ENCODE results near the gene SDR9C7. TPM values are rescaled to one million over a fixed set of nuclear protein-coding genes. Genes with fewer than 3 reads are reported as not detected.

The SDR9C7 gene
- total and polyA plus RNA-seq, 2 of the 8 experiments (the other 6 are each of a cell fraction or from before 2014, with no cell fraction given), result 0.11 TPM; not detected in 1

GRCh38 chr12:56914256-56914655 is 20.0 kb downstream of the SDR9C7 start:
- H3K27me3 ChIP-seq (replicated peaks in 1 of 4; ENCODE audit: control insufficient read depth in 3 of 4, extremely low read depth in 1 of 4, insufficient read depth in 3 of 4, low read length in 3 of 4), result no peaks in the 10 kb centered on the region
- H2BK120ac ChIP-seq (replicated peaks; ENCODE audit: low read depth, low read length), result no peak overlapping the region
- DNase-seq (ENCODE audit: low read depth in 1 of 2, low spot score in 2 of 2) (no peak), FAIRE-seq (no peak)
- H3K4me2 ChIP-seq (ENCODE audit: insufficient read depth in 1 of 2, low read depth in 2 of 2, low read length in 2 of 2), result no peak overlapping the region
- peaks cover 0 to 3% (median 0%) of the 10 kb centered on the region in 4 experiments; a peak in 1 of 8 replicates for H3K36me3 ChIP-seq (ENCODE audit: control insufficient read depth in 2 of 4, insufficient read depth in 4 of 4, low read length in 3 of 4)
- H3K4me3 ChIP-seq (ENCODE audit: extremely low read depth in 1 of 4, insufficient read depth in 2 of 4, low read depth in 3 of 4, low read length in 4 of 4), result no peak overlapping the region
- no peak overlapping the region for H4K8ac ChIP-seq (ENCODE audit: extremely low read depth, insufficient read depth, low read length)
- no peak overlapping the region for H2BK5ac ChIP-seq (ENCODE audit: low read depth, low read length)
- ChIA-PET POLR2A (ENCODE audit: partially characterized antibody) (interaction anchor here (0.7 kb wide), 1 partner anchor 109 kb away, joined by 3 read pairs; no protein-coding TSS in a partner anchor), CTCF (ENCODE audit: partially characterized antibody) (interaction anchor here (0.8 to 1.4 kb wide), 2 partner anchors 74 to 151 kb away, joined by 3 to 5 read pairs; partner anchors contain the start of gene HSD17B6)
- no peak overlapping the region for H3K27ac ChIP-seq (ENCODE audit: low read depth, low read length)
- no peak overlapping the region for H3K9ac ChIP-seq (replicated peaks in 1 of 4; ENCODE audit: extremely low read depth in 1 of 4, low read depth in 3 of 4, low read length in 3 of 4)
- peaks cover 12 to 18% of the 10 kb centered on the region in 2 experiments for H3K9me3 ChIP-seq (ENCODE audit: insufficient read depth in 2 of 2, low read depth in 1 of 2, low read length in 1 of 2)
- H2AK5ac ChIP-seq (ENCODE audit: low read depth, low read length), result no peak overlapping the region
- no peak overlapping the region for H2BK12ac ChIP-seq (ENCODE audit: low read depth, low read length)
- no peak overlapping the region for H3K14ac ChIP-seq (ENCODE audit: insufficient read length)
- no peak overlapping the region for H2BK15ac ChIP-seq (ENCODE audit: low read length)
- no peaks in the 10 kb centered on the region for H4K20me1 ChIP-seq (replicated peaks in 1 of 2; ENCODE audit: control insufficient read depth in 1 of 2, insufficient read depth in 2 of 2, low read length in 2 of 2)
- H3K4ac ChIP-seq (replicated peaks; ENCODE audit: insufficient read length, low read depth, low read length), result no peak overlapping the region
- H3K18ac ChIP-seq (ENCODE audit: extremely low read depth, low read length), result no peak overlapping the region
- H3K23ac ChIP-seq (ENCODE audit: insufficient read length), result no peak overlapping the region
- H2BK20ac ChIP-seq (ENCODE audit: low read length), result no peak overlapping the region
- no peak overlapping the region for H4K5ac ChIP-seq (ENCODE audit: insufficient read length, low read depth, low read length)
- H4K91ac ChIP-seq (replicated peaks; ENCODE audit: insufficient read length, low read length), result no peak overlapping the region
- H3K4me1 ChIP-seq (replicated peaks in 1 of 4; ENCODE audit: control insufficient read depth in 3 of 4, insufficient read depth in 4 of 4, low read length in 3 of 4), result no peaks in the 10 kb centered on the region
- no peaks in the 10 kb centered on the region for H3K79me1 ChIP-seq (ENCODE audit: low read depth, low read length)
- no peak overlapping the region for H2AFZ ChIP-seq (ENCODE audit: low read length)
- TF ChIP-seq RFX5 (IDR thresholded peaks at IDR 0.05; ENCODE audit: borderline replicate concordance, low read depth, low read length) (no peak), CBX8 (IDR thresholded peaks at IDR 0.05; ENCODE audit: borderline replicate concordance, low read depth, low read length) (no peak), PHF8 (conservative IDR thresholded peaks at IDR 0.05; ENCODE audit: low read depth, low read length) (no peak), SP2 (IDR thresholded peaks at IDR 0.05; ENCODE audit: low read length) (no peak), TCF12 (IDR thresholded peaks at IDR 0.05; ENCODE audit: low read depth, low read length) (no peak), POLR2A (IDR thresholded peaks at IDR 0.05; ENCODE audit: control extremely low read depth in 1 of 2, low read depth in 2 of 2, low read length in 2 of 2) (no peak)
- H3K56ac ChIP-seq (replicated peaks; ENCODE audit: insufficient read length, low read depth, low read length), result no peak overlapping the region
- H3K23me2 ChIP-seq (ENCODE audit: low read depth, low read length), result no peaks in the 10 kb centered on the region
- no peaks in the 10 kb centered on the region for H3K79me2 ChIP-seq (ENCODE audit: control insufficient read depth in 1 of 2, insufficient read depth in 2 of 2, low read length in 2 of 2)

Measured in H1 (cell line).